Measurements from ENCODE around the gene NT5DC3.

DNA sequence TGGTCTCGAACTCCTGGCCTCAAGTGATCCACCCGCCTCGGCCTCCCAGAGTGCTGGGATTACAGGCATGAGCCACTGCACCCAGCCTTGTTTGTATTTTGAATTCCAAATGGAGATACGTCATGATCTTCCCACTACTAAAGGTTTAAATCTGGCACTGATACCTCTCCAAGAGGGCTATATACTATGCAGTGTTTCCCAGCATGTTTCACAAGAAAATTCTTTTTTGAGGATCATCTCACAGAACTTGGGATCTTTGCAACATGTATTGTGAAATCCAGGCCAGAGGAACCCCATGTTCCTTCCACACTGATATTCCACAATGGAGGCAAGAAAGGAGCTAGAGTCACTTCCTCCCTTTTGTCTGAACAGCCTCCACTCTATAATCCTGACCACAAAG is 112.7 kb downstream of the NT5DC3 start:
- TF ChIP-seq, protein P1, sequence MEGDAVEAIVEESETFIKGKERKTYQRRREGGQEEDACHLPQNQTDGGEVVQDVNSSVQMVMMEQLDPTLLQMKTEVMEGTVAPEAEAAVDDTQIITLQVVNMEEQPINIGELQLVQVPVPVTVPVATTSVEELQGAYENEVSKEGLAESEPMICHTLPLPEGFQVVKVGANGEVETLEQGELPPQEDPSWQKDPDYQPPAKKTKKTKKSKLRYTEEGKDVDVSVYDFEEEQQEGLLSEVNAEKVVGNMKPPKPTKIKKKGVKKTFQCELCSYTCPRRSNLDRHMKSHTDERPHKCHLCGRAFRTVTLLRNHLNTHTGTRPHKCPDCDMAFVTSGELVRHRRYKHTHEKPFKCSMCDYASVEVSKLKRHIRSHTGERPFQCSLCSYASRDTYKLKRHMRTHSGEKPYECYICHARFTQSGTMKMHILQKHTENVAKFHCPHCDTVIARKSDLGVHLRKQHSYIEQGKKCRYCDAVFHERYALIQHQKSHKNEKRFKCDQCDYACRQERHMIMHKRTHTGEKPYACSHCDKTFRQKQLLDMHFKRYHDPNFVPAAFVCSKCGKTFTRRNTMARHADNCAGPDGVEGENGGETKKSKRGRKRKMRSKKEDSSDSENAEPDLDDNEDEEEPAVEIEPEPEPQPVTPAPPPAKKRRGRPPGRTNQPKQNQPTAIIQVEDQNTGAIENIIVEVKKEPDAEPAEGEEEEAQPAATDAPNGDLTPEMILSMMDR (IDR thresholded peaks at IDR 0.05), result no peak
- no peak for TF ChIP-seq POLR2A (IDR thresholded peaks at IDR 0.05)
